ENCODE data around the gene SLC1A6. TPM values are rescaled to one million over a fixed set of nuclear protein-coding genes. Genes with fewer than 3 reads are reported as not detected.

Gene SLC1A6
- total and polyA plus RNA-seq, 4 donors: not detected

DNA sequence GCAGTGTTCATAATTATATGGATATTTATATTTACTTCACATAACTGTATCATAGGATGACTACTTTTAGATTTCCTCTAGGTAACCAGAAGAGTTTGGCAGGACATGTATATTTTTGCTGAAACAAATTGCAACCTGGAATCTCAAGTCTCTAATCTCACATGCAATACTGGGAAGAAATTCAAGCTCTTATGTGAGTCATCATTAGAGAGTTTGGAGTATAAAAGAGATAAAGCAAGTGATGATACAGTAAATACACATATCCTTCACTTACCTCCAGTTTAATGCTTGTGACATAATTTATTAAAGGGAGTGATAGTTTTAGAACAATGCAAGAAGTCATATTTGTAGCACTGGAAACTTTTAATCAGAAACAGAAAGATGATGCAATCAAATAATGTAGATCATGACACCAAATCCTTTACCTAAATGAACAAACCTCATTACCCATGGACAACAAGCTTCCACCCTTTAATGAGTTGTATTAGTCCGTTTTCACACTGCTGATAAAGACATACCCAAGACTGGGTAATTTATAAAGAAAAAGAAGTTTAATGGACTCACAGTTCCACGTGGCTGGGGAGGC lies 77.9 kb downstream of the SLC1A6 start:
- H3K4me1 ChIP-seq (ENCODE audit: control insufficient read depth in 4 of 4, insufficient read depth in 4 of 4, low read length in 3 of 4): no peaks in the 10 kb centered on the region
- no peak for TF ChIP-seq NR2F2 (IDR thresholded peaks at IDR 0.05)
- TF ChIP-seq HNF4G (IDR thresholded peaks at IDR 0.05): no peak
- H3K4me3 ChIP-seq (ENCODE audit: low read depth in 1 of 3, low read length in 3 of 3): no peak overlapping the region
- no peak overlapping the region for H3K9ac ChIP-seq (ENCODE audit: low read depth in 1 of 2, low read length in 2 of 2)
- peaks cover 0 to 4% (median 0%) of the 10 kb centered on the region in 4 donors for H3K9me3 ChIP-seq (ENCODE audit: control insufficient read depth in 4 of 4, low read length in 3 of 4)
- H3K27me3 ChIP-seq (ENCODE audit: control insufficient read depth in 4 of 4, insufficient read depth in 4 of 4, low read length in 3 of 4): peaks cover 0 to 8% (median under 1%) of the 10 kb centered on the region in 4 donors
- no peak overlapping the region for H3K27ac ChIP-seq (ENCODE audit: low read depth in 1 of 2, low read length in 2 of 2)
- WGBS: 31% methylated on average over 2 of the region's 2 CpGs
- no peak for DNase-seq (ENCODE audit: low spot score)
- no peaks in the 10 kb centered on the region for H3K36me3 ChIP-seq (ENCODE audit: control insufficient read depth in 4 of 4, insufficient read depth in 3 of 4, low read depth in 1 of 4, low read length in 3 of 4)

Other genes with a start within 250 kb of the SLC1A6 start
- gene ADGRE2, start 201.3 kb downstream of the SLC1A6 start, total RNA-seq: 1 to 10 TPM; 1.0 to 5.3 TPM
- 1 to 10 TPM in 1 of 2 donors, under 1 TPM in 1; 0.40 to 1.3 TPM for gene ADGRE2, start 201.3 kb downstream of the SLC1A6 start, polyA plus RNA-seq
- gene OR7A5, start 144.7 kb downstream of the SLC1A6 start, total RNA-seq: not detected
- not detected for gene OR7A5, start 144.7 kb downstream of the SLC1A6 start, polyA plus RNA-seq
- gene OR7C1, start 144.7 kb downstream of the SLC1A6 start, total RNA-seq: under 1 TPM in 1 of 2 donors, not detected in 1; 0.14 TPM
- gene OR7C1, start 144.7 kb downstream of the SLC1A6 start, polyA plus RNA-seq: under 1 TPM in 1 of 2 donors, not detected in 1; 0.06 TPM
- gene OR7A10, start 130.9 kb downstream of the SLC1A6 start, total RNA-seq: not detected
- not detected for gene OR7A10, start 130.9 kb downstream of the SLC1A6 start, polyA plus RNA-seq
- not detected for gene OR7A17, start 93.7 kb downstream of the SLC1A6 start, total RNA-seq
- not detected for gene OR7A17, start 93.7 kb downstream of the SLC1A6 start, polyA plus RNA-seq
- gene OR7C2, start 38.4 kb downstream of the SLC1A6 start, total RNA-seq: not detected
- gene OR7C2, start 38.4 kb downstream of the SLC1A6 start, polyA plus RNA-seq: not detected
- gene CASP14, start 69.6 kb upstream of the SLC1A6 start, total RNA-seq: not detected
- gene CASP14, start 69.6 kb upstream of the SLC1A6 start, polyA plus RNA-seq: not detected
- gene OR1I1, start 102.3 kb upstream of the SLC1A6 start, total RNA-seq: not detected
- gene OR1I1, start 102.3 kb upstream of the SLC1A6 start, polyA plus RNA-seq: not detected
- gene SYDE1, start 127.5 kb upstream of the SLC1A6 start, total RNA-seq: 1 to 10 TPM; 3.5 to 4.0 TPM
- gene SYDE1, start 127.5 kb upstream of the SLC1A6 start, polyA plus RNA-seq: 1 to 10 TPM in 1 of 2 donors, under 1 TPM in 1; 0.72 to 4.2 TPM
- gene NOTCH3, start 221.1 kb upstream of the SLC1A6 start, total RNA-seq: 1 to 10 TPM; 3.6 to 3.7 TPM
- gene NOTCH3, start 221.1 kb upstream of the SLC1A6 start, polyA plus RNA-seq: 1 to 10 TPM in 1 of 2 donors, under 1 TPM in 1; 0.49 to 2.2 TPM